Measurements from ENCODE around the gene GFOD1. TPM values are rescaled to one million over a fixed set of nuclear protein-coding genes. Genes with fewer than 3 reads are reported as not detected.

GFOD1 gene
- total RNA-seq, 1 donor from 2014 or later: 16.3 TPM

- H3K36me3 ChIP-seq (ENCODE audit: control insufficient read depth, insufficient read depth, low read length): peaks cover 11% of the 10 kb centered on the region
- no peak overlapping the region for H3K4me3 ChIP-seq (ENCODE audit: low read depth, low read length)
- DNase-seq (ENCODE audit: low read depth) (no peak), FAIRE-seq (no peak)
- TF ChIP-seq CTCF (IDR thresholded peaks at IDR 0.05; ENCODE audit: insufficient read depth, low read length, severe bottlenecking): no peak
- no peaks in the 10 kb centered on the region for H3K27me3 ChIP-seq (ENCODE audit: control insufficient read depth, insufficient read depth, low read length)
Measured at GRCh38 chr6:13470238-13471140, 16.9 kb downstream of the GFOD1 start.

GRCh38 chr6:13469693-13470092 is 17.7 kb downstream of the GFOD1 start:
- no peak for TF ChIP-seq CTCF (IDR thresholded peaks at IDR 0.05; ENCODE audit: insufficient read depth, low read length, severe bottlenecking)
- FAIRE-seq (no peak), DNase-seq (ENCODE audit: low read depth) (no peak)
- peaks cover 11% of the 10 kb centered on the region for H3K36me3 ChIP-seq (ENCODE audit: control insufficient read depth, insufficient read depth, low read length)
- no peak overlapping the region for H3K4me3 ChIP-seq (ENCODE audit: low read depth, low read length)
- H3K27me3 ChIP-seq (ENCODE audit: control insufficient read depth, insufficient read depth, low read length): no peaks in the 10 kb centered on the region

GRCh38 chr6:13468839-13469238 is 18.6 kb downstream of the GFOD1 start:
- DNase-seq (ENCODE audit: low read depth): no peak
- peaks cover 11% of the 10 kb centered on the region for H3K36me3 ChIP-seq (ENCODE audit: control insufficient read depth, insufficient read depth, low read length)
- H3K4me3 ChIP-seq (ENCODE audit: low read depth, low read length): no peak overlapping the region
- no peak for FAIRE-seq
- no peak for TF ChIP-seq CTCF (IDR thresholded peaks at IDR 0.05; ENCODE audit: insufficient read depth, low read length, severe bottlenecking)
- no peaks in the 10 kb centered on the region for H3K27me3 ChIP-seq (ENCODE audit: control insufficient read depth, insufficient read depth, low read length)

GRCh38 chr6:13467216-13467600 is 20.2 kb downstream of the GFOD1 start:
- Histone ChIP-seq H3K4me3 (ENCODE audit: low read depth, low read length) (no peak overlapping the region), H3K27me3 (ENCODE audit: control insufficient read depth, insufficient read depth, low read length) (no peaks in the 10 kb centered on the region), H3K36me3 (ENCODE audit: control insufficient read depth, insufficient read depth, low read length) (peaks cover 12% of the 10 kb centered on the region)
- DNase-seq (ENCODE audit: low read depth) (no peak), FAIRE-seq (no peak)
- TF ChIP-seq CTCF (IDR thresholded peaks at IDR 0.05; ENCODE audit: insufficient read depth, low read length, severe bottlenecking): no peak

GRCh38 chr6:13466304-13467215 is 20.8 kb downstream of the GFOD1 start:
- no peak for TF ChIP-seq CTCF (IDR thresholded peaks at IDR 0.05; ENCODE audit: insufficient read depth, low read length, severe bottlenecking)
- no peak overlapping the region for H3K4me3 ChIP-seq (ENCODE audit: low read depth, low read length)
- no peak for FAIRE-seq
- H3K36me3 ChIP-seq (ENCODE audit: control insufficient read depth, insufficient read depth, low read length): peaks cover 12% of the 10 kb centered on the region
- DNase-seq (ENCODE audit: low read depth): peak; percentile 62
- H3K27me3 ChIP-seq (ENCODE audit: control insufficient read depth, insufficient read depth, low read length): no peaks in the 10 kb centered on the region
